Pons (tissue), 1 donor: ENCODE measurements around the gene RETSAT.
"Not testable (repeated sequence)": the region's sequence is repeated elsewhere in the genome, so short reads cannot be mapped to it uniquely, and the experiment has no call there.

Experiments
- DNase-seq: peaks from one replicate; pipeline ENCODE4 v3.0.0-alpha.2; 2016; ENCODE audit warnings: low spot score

The RETSAT gene

DNA sequence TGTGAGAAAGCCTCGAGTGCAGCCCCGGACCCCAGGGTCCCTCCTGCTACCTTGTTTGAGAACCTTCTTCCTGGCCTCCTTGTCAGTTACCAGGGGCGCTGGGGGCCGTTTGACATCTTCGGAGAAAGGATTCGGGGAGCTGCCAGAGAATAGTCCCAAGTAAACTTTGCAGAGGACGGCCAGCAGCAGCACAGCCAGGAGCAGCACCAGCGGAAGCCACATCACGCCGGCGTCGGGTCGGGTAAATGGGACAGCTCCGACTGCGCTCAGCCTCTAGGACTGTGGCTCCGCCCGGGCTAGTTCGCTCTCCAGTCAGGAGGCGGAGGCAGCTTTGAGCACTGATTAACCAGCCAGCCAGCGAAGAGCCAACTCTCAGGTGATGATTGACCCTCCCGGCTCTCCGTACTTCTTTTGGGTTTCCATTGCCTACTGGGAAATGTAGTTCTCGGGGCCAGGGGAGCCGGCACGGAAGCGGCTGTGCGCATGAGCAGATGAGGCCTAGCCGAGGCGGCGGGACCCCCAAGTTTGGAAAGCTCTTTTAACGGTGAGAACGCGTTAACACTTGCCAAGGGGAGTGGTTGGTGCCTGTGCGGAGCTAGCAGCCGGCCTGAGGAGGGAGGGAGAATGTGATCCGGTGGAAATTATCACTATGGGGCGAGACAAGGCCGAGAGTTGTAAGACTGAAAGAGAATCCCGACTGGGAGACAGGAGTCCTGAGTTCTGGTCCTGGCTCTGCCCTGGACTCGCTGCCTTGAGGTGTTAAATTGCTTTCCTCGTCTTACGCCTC is at the start of gene RETSAT, which contains the start of gene ELMOD3:
Gene RETSAT, minus strand, starts transcription at position 243 of the 787 bp plus-strand sequence. Its CDS starts 21 bp downstream, at position 222.
Gene ELMOD3, plus strand, starts transcription at position 484 of the 787 bp plus-strand sequence. CDS start 2,430 bp downstream, outside the sequence.
- peak; percentile 99 for DNase-seq

DNA sequence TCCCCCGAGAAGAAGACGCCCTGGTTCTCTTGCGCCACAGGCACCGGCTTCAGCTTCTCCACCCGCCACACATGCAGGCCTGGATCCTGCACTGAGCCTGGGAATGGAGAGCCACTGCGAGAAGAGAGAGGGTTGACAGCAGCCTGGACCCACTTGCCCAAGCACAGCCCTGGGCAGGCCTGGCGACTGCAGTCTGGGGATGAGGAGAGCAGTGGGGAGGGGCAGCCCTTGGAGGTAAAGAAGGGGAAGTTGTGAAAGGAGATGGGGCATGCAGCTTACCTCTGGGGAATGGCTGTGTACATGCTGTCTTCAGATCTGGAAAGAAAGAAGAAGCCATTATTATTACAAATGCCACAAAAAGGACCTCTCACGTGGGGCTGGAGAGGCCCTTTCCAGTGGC is 47.5 kb upstream of the RETSAT start:
- DNase-seq, result no peak

DNA sequence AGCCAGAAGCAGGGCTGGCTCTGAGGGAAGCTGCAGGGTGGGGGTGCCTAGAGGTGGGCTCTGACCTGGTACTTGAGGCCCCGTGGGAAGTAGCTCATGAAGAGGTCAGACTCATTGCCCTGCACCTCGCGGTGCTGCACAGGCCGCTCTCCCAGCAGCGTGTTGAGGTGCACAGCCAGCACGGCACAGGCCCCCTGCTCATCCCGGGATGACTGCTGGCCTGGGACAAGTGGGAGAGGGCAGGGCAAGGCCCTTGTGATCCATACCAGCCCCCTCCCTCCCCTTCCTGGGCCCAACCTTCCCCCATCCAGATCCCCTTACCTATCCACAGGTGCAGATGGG is 47.1 kb upstream of the RETSAT start:
- DNase-seq, result no peak

DNA sequence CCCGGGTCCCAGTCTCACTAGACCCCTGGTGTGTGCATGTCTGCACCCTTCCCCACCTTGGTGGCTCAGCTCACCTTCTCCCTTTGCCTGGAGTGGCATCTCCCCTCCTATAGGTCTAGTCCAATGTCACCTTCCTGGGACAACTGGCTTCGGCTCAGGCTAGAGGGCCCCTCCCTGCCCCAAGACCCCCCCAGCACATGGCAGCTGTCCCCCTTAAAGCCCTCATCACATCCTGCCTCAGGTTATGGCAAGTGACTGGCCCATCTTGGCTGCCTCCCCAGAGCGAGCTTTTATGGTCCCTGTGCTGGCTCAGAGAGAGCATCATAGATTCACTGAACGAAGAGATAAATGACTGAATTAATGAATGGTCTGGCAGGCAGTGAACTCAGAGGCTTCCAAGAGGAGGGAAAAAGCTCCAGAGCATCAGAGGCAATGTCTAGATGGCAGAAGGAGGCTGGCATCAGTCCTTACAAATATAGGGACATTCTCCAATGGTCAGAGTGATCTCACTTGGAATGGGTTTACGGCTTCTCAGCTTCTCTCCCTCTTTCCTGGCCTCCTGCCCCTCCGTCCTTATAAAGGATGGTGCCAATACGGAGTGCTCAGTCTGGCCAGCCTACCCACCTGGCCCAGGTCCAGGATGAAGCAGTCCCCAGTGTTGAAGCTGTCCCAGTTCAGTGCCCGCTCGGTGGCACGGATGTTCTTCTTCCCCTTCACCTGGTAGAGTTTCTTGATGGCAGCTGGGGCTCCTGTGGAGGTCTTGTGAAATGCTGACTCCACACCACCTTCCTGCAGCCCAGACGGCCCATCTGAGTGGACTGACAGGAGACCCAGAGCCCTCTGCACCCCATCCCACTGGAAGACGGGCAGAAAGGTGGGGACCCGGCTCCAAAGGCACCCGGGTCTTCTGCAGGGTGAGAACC is 46.5 kb upstream of the RETSAT start:
- DNase-seq, result peak; percentile 35

DNA sequence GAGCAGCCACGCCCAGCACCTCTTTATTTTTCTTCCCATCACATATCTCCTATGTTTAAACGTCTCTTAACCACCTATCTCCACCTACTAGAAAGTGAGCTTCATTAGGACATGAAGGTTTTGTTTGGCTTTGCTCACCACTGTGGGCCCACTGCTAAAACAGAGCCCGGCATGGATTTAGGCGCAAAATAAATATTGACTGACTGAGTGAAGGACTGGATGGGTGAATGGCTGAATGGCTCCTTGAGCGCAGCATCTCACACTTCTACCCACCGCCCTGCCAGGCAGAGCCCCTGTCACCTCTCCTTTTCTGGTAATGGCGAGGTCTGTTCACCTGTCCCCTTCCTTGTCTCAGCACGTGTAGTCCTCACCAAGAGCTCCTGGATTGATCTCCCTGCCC is 45.7 kb upstream of the RETSAT start:
- no peak for DNase-seq

DNA sequence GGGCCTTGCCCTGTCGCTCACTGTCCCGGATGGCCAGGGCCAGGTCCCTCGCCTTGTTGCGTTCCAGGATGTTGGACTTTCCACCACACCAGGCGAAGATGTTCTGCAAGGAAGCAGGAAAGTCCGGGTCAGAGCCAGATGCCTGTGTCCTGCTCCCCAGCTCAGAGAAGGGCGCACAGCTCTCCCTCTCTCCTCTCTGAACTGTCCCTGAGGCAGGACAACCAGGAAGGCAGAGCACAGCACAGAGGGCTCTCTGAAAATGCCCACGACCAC is 44.8 kb upstream of the RETSAT start:
- DNase-seq, result no peak

DNA sequence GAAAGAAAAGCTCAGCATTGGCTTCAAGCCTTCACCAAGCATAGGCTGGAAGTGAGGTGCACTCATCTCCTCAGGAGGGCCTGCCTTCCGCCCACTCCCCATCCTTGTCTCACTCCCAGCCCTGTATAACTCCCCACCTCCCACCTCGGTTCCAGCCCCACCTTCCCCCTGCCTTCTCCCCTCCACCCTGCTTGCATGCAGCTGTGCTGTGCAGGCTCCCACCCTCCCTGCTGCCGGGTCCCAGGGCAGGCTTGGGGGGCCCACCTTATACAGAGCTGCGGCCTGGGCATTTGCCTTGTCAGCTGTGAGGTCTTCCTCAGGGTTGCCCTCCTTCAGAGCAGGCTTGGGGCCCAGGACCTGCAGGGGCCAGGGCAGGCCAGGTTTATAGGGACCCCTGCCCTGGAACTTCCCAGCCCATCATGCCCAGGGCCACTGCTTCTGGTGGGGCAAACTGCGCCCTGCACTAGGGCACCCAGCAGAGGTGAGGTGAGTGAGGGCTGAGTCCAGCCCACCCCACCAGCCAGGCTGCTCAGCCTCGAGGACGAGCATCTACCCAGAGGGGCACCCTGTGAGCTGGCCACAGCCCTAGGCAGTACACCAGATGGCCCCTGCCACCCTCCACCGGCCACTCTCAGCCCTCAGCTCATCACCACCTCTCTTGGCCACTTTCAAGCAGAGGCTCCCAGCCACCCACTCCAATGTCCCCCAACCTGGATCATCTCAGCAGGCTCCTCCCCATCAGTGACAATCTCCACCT is 44.3 kb upstream of the RETSAT start:
- no peak for DNase-seq

DNA sequence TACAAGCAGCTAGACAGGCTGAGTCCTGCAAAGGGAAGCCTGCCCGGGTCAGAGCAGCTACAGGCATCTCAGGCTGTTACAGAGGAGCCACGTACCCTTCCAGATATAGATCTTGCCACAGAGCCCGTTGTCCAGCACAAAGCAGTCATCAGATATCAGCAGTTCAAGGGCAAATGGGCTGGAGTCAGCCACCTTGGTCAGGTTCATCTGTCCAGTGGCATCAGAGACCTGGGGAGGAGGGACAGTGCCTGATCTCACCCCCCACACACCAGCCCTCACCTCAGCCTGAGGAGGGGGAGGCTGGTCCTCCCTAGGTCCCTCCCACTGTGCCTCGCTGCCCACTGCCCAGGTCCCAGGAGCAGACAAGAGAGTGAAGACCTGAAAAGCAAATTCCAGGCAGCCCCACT is 43.6 kb upstream of the RETSAT start:
- DNase-seq, result no peak

DNA sequence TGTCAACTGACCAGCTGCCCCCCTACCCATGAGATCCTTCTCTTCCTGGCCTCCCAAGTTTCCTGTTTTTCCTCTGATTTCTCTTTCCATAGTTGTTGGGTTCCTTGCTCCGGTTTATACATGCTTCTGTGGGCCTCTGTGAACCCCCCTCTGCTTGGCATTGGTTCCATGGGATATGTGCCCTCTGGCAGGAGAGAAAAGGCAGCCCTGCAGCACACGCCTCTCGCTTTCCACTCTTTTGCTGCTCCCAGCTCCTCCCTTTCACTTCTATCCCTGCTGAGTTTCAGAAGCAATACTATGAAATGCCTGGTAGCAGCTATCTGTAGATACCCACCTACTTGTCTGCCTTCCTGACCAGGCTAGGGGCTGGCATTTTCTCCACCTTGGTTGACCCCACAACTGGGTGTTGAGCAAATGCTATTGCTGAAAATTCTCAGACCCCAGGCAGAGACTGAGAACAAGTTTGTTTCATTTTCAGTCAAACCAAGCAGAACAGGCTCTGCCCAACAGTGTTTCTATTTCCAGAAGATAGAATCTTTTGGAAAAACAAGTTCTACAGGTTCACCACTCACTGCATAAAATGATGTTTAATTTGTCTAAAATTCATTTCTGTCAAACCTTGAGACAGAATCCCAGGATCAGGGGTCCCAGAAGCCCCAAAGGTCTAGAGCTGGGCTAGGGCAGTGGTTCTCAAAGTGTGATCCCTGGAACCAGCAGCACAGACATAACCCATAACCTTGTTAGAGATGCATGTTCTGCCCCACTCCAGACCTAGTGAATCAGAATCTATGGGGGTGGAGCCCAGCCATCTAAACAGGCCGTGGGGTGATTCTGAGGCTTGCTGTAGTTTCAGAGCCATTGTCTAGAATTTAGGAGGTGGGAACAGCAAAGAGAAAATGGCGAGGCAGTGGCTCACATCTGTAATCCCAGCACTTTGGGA is 42.5 kb upstream of the RETSAT start:
- DNase-seq, result no peak

DNA sequence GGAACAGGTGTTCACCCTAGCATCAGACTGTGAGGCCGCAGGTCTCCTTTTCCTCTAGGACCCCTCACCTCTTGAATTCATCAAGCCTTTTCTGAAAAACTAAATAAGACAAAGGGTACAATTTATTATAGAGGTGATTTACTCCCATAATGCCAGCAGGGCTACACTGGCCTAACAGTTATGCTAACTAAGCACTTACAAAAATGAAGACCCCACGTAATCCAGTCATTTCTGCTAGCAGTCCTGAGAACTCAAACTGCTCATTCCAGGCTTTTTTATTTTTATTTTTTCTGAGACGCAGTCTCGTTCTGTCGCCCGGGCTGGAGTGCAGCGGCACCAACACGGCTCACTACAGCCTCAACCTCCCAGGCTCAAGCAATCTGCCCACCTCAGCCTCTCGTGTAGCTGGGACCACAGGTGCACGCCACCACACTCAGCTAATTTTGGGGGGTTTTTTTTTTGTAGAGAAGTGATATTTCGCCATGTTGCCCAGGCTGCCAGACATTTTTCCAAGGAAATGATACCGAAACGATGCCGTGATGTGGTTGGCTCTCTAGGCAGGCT is 41.7 kb upstream of the RETSAT start:
- DNase-seq, result no peak

DNA sequence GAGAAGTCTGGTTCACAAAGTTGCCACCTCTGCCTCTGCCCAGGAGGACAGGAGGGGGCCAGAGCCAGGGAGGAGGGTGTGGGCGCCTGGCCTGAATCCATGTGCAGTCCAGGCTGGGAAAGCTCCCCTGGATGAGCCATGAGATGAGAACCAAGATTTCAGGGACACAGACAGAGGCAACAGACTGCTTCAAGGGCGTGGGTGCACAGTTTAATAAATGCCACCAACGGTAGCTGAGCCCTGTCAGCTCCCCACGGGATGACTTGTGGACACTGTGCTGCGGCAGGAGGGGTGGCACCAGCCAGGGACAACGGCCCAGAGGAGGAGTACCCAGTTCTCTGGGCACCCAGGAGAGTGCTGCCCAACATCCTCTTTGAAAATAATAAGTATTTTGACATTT is 40.6 kb upstream of the RETSAT start:
- DNase-seq, result no peak

DNA sequence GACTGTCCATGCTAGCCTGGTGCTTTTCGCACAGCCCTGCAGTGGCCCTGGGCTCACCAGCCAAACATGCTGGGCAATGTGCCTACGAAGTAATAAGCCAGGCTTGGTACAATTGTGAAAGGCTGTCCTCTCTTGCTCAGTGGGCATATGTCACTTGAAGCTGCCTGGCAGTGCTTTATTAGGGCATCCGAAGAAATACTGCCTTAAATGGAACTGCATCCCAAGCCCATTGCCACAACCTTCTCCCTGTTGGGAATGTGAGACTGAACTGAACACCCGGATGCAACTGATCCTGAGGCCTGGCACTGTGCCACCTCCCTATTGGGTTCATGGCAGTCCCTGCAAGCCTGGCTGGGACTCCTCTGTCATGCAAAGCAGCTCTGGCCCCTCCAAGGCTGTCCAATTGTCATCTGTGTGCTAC is 39.9 kb upstream of the RETSAT start:
- peak; percentile 93 for DNase-seq

DNA sequence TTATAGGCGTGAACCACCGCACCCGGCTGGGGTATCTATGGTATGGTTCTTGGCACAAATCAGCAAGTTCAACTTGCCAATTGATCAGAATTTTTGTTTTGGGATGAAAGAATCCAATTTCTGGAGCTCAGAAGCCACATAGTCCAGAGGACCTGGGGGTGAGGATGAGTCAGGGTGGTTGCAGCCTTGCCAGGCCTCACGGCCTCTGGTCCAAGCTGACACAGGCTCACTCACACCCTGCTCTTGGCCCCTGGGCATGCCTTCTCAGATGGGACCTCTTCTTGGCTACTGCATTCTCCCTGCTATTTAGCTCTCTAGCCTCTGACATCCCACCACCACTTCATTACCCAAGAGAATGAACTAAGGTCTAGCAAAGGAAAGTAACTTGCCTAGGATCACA is 39.5 kb upstream of the RETSAT start:
- DNase-seq, result no peak

DNA sequence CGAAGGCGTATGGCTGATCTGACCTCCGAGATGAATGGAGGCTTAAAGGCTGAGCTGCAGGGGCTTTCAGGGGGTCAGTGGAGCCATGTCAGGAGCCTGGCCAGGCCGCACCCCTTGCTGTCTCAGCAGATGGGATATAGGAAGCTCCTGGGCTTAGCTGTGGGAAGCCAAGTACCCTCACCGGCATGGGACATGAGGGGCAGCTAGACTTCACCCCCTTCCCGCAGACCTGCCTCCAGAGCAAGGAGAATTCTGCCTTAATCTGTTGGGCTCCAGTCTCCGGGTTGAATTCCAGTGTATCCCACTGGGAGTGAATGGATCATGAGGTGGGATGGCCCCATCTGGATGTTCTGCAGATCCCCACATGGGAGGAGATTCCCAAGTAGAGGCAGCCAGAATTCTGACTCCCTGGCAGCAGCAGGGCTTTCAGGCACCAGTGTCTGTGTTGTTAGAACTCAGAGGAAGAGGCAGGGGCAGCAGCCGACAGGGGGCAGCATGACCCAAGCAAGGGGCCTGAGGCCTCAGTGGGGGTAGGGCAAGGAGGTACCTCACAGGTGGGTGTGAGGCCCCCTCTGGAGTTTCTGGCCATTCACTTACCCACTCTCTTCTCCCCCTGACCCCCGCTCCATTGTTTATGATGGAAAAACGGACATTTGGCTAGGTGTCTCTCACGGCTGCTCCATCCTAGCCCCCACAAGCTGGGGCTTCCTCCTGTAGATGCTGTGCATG is 36.8 kb upstream of the RETSAT start:
- peak; percentile 39 for DNase-seq

DNA sequence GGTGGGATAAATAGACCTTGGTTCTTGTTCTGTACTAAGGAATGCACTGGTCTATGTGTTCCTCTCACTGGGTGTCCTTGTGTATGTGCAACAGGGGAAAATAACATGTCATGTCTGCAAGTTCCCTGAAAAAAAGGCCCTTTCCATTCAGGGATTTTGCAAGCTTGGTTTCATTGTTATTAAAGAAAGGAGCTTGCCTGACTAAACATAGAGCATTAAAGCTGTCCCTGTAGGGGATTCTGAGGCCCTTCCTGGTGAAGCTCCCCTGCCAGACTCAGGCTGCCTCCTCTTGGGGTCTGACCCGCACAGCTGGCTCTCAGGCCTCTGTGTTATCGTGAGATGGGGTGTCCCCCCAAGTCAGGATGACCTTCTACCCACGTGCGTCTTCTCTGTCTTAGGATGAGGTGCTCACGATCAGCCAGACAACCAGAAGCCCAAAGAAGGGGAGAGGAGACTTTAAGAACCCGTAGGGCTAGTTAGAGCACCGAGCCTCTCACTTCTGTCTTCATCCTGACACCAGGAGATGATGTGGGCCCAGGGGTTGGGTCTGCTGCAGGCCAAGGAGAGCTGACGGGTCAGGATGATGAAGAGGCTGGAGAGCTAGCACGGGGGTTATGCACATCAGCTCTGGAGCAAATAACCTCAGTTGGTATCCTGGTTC is 34.7 kb upstream of the RETSAT start:
- DNase-seq, result no peak

DNA sequence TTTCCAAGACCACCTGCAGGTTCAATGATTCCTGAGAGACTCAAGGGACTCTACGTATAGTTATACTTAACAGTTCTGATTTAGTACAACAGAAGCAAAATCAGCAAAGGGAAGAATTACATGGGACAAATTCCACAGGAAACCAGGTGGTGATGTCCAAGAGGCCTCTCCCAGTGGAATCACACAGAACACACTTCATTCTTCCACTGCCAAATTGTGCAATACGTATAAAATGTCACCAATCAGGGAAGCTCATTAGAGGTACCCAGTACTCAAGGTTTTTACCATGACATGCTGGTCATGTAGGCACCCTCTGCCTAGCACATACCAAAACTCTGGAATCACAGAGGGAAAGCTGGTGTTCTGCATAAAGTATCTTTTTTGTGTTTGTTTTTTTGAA is 33.4 kb upstream of the RETSAT start:
- DNase-seq, result no peak

DNA sequence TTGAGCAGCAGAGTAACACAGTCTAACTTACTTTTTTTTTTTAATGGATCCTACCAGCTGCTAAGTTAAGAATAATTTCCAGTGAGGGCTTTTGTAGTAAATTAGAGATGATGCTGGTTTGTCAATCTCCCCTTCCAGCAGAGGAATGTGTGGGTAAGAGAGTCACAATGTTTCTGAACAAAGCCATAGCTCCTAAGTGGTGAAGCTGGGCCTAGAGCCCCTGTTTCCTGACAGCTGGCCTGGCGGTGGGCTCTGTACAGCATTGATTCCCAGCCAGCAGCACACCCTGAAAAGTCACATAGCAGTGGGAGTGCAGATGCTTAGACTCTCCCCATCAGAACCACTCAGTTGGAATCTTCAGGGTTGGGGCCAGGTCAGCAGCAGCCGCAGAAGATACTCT is 31.4 kb upstream of the RETSAT start:
- no peak for DNase-seq

DNA sequence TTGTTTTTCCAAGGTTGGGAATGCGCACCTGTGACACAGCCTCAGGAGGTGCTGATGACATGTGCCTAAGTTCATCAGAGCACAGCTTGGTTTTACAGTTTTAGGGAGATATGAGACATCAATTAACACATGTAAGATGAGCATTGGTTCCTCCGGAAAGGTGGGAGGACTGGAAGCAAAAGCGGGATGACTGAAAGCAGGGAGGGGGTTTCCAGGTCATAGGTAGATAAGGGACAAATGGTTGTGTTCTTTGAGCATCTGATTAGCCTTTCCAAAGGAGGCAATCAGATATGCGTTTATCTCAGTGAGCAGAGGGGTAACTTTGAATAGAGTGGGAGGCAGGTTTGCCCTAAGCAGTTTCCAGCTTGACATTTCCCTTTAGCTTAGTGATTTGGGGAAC is 29.5 kb upstream of the RETSAT start:
- no peak for DNase-seq

DNA sequence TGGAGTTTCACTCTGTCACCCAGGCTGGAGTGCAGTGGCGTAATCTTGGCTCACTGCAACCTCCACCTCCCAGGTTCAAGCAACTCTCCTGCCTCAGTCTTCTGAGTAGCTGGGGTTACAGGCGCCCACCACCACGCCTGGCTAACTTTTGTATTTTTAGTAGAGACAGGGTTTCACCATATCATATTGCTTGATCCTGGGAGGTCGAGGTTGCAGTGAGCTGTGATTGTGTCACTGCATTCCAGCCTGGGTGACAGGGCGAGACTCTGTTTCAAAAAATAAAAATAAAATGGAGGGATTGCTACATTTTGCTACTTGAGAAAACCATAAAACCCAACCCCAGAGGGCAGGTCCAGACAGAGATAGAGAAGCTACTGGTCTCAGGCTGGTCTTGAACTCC is 28.8 kb upstream of the RETSAT start:
- not testable (repeated sequence) for DNase-seq

DNA sequence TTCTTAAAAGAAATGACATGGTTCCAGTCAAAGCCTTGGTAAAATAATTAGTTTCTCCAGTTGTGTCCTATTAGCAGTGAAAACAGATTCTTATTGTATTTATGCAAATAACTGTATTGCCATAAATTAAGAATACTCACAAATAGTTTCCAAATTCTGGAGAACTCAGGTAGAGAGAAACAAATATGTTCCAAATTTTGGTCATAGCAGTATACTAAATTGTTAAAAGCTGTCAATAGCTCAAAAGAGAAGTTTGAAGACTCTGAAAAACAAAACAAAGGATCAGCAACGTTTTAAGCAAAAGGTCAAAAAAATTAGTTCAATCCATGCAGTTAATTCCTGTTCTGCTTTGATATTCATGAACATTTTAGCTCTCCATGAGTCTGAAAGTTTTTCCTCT is 25.7 kb upstream of the RETSAT start:
- DNase-seq, result no peak
